ENCODE data around the gene CSTF3. TPM values are rescaled to one million over a fixed set of nuclear protein-coding genes. Genes with fewer than 3 reads are reported as not detected.

CSTF3 gene
- total RNA-seq, 1 experiment from 2014 or later: 68.3 TPM

DNA sequence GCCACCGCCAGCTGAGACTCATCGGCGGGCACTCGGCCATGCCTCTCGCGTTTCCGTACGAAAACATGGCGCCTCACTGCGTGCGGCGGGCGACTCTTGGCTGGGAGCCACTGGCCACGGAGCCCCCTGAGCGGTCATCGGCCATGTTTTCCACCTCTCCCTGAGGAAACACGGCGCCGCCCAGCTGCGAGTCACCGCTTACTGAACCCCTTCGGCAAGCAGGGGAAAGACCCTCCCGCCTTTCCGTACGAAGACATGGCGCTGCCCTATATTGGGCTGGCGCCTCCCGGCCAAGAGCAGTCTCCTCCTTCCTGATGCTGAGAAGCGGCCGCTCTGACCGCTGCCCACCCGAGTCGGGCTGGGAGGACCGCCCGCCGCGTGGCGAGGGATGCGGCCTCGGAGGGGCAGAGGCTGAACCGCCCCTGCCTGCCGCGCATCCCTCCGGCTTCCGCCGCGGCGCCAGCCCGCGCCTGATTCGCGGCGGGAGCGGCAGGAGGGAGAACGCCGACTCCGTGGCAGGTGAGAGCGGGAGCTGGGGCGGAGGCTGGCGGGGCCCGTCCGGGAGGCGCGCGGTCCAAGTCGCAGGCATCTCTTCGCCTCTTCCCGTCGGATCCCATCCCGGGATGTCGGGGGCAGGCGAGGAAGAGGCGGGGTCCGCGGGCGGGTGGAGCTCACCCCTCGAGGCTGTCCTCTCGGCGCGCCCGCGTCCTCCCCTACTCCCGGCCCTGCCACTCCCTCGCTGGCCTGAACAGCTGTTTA, 121.8 kb downstream of the CSTF3 start, which contains the start of gene TCP11L1 (continued):
- TF ChIP-seq, protein P1, sequence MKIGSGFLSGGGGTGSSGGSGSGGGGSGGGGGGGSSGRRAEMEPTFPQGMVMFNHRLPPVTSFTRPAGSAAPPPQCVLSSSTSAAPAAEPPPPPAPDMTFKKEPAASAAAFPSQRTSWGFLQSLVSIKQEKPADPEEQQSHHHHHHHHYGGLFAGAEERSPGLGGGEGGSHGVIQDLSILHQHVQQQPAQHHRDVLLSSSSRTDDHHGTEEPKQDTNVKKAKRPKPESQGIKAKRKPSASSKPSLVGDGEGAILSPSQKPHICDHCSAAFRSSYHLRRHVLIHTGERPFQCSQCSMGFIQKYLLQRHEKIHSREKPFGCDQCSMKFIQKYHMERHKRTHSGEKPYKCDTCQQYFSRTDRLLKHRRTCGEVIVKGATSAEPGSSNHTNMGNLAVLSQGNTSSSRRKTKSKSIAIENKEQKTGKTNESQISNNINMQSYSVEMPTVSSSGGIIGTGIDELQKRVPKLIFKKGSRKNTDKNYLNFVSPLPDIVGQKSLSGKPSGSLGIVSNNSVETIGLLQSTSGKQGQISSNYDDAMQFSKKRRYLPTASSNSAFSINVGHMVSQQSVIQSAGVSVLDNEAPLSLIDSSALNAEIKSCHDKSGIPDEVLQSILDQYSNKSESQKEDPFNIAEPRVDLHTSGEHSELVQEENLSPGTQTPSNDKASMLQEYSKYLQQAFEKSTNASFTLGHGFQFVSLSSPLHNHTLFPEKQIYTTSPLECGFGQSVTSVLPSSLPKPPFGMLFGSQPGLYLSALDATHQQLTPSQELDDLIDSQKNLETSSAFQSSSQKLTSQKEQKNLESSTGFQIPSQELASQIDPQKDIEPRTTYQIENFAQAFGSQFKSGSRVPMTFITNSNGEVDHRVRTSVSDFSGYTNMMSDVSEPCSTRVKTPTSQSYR (CRISPR knock-in tag; IDR thresholded peaks at IDR 0.05): no peak
- TF ChIP-seq, protein P2, sequence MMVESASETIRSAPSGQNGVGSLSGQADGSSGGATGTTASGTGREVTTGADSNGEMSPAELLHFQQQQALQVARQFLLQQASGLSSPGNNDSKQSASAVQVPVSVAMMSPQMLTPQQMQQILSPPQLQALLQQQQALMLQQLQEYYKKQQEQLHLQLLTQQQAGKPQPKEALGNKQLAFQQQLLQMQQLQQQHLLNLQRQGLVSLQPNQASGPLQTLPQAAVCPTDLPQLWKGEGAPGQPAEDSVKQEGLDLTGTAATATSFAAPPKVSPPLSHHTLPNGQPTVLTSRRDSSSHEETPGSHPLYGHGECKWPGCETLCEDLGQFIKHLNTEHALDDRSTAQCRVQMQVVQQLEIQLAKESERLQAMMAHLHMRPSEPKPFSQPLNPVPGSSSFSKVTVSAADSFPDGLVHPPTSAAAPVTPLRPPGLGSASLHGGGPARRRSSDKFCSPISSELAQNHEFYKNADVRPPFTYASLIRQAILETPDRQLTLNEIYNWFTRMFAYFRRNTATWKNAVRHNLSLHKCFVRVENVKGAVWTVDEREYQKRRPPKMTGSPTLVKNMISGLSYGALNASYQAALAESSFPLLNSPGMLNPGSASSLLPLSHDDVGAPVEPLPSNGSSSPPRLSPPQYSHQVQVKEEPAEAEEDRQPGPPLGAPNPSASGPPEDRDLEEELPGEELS (CRISPR knock-in tag; IDR thresholded peaks at IDR 0.05): peak; percentile 50; the same call in 1 of the 2 replicates
- TF ChIP-seq NR1H2 (CRISPR knock-in tag; IDR thresholded peaks at IDR 0.05) (no peak), IRF2 (CRISPR knock-in tag; IDR thresholded peaks at IDR 0.05; ENCODE audit: borderline replicate concordance, low read depth) (no peak), CBFB (CRISPR knock-in tag; IDR thresholded peaks at IDR 0.05; ENCODE audit: low read depth) (no peak), NFE2L1 (CRISPR knock-in tag; IDR thresholded peaks at IDR 0.05) (peak; percentile 15; the same call in 1 of the 2 replicates), ZNF138 (CRISPR knock-in tag; conservative IDR thresholded peaks at IDR 0.05) (no peak)
- TF ChIP-seq, protein P3, sequence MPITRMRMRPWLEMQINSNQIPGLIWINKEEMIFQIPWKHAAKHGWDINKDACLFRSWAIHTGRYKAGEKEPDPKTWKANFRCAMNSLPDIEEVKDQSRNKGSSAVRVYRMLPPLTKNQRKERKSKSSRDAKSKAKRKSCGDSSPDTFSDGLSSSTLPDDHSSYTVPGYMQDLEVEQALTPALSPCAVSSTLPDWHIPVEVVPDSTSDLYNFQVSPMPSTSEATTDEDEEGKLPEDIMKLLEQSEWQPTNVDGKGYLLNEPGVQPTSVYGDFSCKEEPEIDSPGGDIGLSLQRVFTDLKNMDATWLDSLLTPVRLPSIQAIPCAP (CRISPR knock-in tag; IDR thresholded peaks at IDR 0.05): no peak
- TF ChIP-seq, protein P4, sequence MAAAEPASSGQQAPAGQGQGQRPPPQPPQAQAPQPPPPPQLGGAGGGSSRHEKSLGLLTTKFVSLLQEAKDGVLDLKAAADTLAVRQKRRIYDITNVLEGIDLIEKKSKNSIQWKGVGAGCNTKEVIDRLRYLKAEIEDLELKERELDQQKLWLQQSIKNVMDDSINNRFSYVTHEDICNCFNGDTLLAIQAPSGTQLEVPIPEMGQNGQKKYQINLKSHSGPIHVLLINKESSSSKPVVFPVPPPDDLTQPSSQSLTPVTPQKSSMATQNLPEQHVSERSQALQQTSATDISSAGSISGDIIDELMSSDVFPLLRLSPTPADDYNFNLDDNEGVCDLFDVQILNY (CRISPR knock-in tag; IDR thresholded peaks at IDR 0.05): peak; percentile 94; the same call in 1 of the 2 replicates
- TF ChIP-seq, protein P5, sequence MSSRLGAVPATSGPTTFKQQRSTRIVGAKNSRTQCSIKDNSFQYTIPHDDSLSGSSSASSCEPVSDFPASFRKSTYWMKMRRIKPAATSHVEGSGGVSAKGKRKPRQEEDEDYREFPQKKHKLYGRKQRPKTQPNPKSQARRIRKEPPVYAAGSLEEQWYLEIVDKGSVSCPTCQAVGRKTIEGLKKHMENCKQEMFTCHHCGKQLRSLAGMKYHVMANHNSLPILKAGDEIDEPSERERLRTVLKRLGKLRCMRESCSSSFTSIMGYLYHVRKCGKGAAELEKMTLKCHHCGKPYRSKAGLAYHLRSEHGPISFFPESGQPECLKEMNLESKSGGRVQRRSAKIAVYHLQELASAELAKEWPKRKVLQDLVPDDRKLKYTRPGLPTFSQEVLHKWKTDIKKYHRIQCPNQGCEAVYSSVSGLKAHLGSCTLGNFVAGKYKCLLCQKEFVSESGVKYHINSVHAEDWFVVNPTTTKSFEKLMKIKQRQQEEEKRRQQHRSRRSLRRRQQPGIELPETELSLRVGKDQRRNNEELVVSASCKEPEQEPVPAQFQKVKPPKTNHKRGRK (CRISPR knock-in tag; IDR thresholded peaks at IDR 0.05; ENCODE audit: borderline replicate concordance): no peak

DNA sequence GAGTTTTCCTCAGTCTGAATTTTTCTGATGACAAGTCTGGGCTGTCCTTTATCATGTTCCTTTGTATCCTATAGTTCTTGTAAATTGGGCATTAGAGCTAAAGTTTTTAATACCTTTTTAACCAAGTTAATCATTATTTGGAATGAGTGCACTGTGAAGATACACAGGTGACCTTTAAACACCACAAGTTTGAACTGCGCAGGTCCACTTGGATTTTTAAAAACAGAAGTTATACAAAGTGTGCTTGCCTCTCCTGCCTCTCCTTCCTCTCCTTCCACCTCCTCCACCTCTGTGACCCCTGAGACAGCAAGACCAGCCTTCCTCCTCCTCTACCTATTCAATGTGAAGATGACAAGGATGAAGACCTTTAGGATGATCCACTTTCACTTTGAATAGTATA, 126.3 kb downstream of the CSTF3 start:
- Mint-ChIP-seq H3K27ac (no peak overlapping the region), H3K36me3 (no peaks in the 10 kb centered on the region), H3K9me3 (no peaks in the 10 kb centered on the region), H3K4me1 (no peaks in the 10 kb centered on the region), H3K4me3 (no peak overlapping the region), H3K27me3 (ENCODE audit: low read depth) (no peaks in the 10 kb centered on the region)
- CTCF ChIA-PET: interaction anchor here (1.2 kb wide), 1 partner anchor 31 kb away, joined by 5 read pairs; no protein-coding TSS in a partner anchor
- ATAC-seq (no peak), DNase-seq (ENCODE audit: low spot score) (no peak)
- POLR2A ChIA-PET: no interaction called here
- TF ChIP-seq GABPB1 (CRISPR knock-in tag; IDR thresholded peaks at IDR 0.05) (no peak), EMX1 (CRISPR knock-in tag; IDR thresholded peaks at IDR 0.05) (no peak), GTF2I (CRISPR knock-in tag; conservative IDR thresholded peaks at IDR 0.05) (no peak), FOXJ3 (CRISPR knock-in tag; IDR thresholded peaks at IDR 0.05; ENCODE audit: borderline replicate concordance) (no peak), SMAD3 (CRISPR knock-in tag; IDR thresholded peaks at IDR 0.05; ENCODE audit: borderline replicate concordance) (no peak), ZNF121 (CRISPR knock-in tag; IDR thresholded peaks at IDR 0.05) (no peak)
- TF ChIP-seq, protein P6, sequence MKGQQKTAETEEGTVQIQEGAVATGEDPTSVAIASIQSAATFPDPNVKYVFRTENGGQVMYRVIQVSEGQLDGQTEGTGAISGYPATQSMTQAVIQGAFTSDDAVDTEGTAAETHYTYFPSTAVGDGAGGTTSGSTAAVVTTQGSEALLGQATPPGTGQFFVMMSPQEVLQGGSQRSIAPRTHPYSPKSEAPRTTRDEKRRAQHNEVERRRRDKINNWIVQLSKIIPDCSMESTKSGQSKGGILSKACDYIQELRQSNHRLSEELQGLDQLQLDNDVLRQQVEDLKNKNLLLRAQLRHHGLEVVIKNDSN (CRISPR knock-in tag; IDR thresholded peaks at IDR 0.05): no peak
- TF ChIP-seq, protein P7, sequence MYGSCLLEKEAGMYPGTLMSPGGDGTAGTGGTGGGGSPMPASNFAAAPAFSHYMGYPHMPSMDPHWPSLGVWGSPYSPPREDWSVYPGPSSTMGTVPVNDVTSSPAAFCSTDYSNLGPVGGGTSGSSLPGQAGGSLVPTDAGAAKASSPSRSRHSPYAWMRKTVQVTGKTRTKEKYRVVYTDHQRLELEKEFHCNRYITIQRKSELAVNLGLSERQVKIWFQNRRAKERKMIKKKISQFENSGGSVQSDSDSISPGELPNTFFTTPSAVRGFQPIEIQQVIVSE (CRISPR knock-in tag; IDR thresholded peaks at IDR 0.05; ENCODE audit: borderline replicate concordance): no peak
- TF ChIP-seq, protein P8, sequence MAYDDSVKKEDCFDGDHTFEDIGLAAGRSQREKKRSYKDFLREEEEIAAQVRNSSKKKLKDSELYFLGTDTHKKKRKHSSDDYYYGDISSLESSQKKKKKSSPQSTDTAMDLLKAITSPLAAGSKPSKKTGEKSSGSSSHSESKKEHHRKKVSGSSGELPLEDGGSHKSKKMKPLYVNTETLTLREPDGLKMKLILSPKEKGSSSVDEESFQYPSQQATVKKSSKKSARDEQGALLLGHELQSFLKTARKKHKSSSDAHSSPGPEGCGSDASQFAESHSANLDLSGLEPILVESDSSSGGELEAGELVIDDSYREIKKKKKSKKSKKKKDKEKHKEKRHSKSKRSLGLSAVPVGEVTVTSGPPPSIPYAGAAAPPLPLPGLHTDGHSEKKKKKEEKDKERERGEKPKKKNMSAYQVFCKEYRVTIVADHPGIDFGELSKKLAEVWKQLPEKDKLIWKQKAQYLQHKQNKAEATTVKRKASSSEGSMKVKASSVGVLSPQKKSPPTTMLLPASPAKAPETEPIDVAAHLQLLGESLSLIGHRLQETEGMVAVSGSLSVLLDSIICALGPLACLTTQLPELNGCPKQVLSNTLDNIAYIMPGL (CRISPR knock-in tag; IDR thresholded peaks at IDR 0.05): no peak

All from WTC11 (cell line).